ENCODE data around the gene PDE9A.
A peak's percentile ranks its signal among the peaks of the same experiment; 100 is the strongest.

The PDE9A gene

GRCh38 chr21:42650033-42650370 lies 3.4 kb upstream of the PDE9A start:
- no peaks in the 10 kb centered on the region for H3K36me3 ChIP-seq (ENCODE audit: control insufficient read depth, insufficient read depth, low read length)
- H3K27me3 ChIP-seq (ENCODE audit: control insufficient read depth, insufficient read depth, low read length, poor library complexity, severe bottlenecking) = no peaks in the 10 kb centered on the region
- H3K4me3 ChIP-seq (ENCODE audit: insufficient read depth, low read depth, low read length) = no peak overlapping the region

GRCh38 chr21:42650441-42651421 lies 2.7 kb upstream of the PDE9A start:
- H3K27ac ChIP-seq (ENCODE audit: insufficient read depth, low read depth, low read length, poor library complexity, severe bottlenecking) = no peak overlapping the region
- no peaks in the 10 kb centered on the region for H3K36me3 ChIP-seq (ENCODE audit: control insufficient read depth, insufficient read depth, low read length)
- H3K4me3 ChIP-seq (ENCODE audit: insufficient read depth, low read depth, low read length) = no peak overlapping the region
- WGBS, 2 experiments = 93% methylated on average over 21 of the region's 21 CpGs
- H3K4me1 ChIP-seq (ENCODE audit: control insufficient read depth, insufficient read depth, low read length) = peaks cover 9% of the 10 kb centered on the region
- no peaks in the 10 kb centered on the region for H3K9me3 ChIP-seq (ENCODE audit: control insufficient read depth, low read length)
- H3K27me3 ChIP-seq (ENCODE audit: control insufficient read depth, insufficient read depth, low read length, poor library complexity, severe bottlenecking) = no peaks in the 10 kb centered on the region

More at GRCh38 chr21:42650033-42650370, 3.4 kb upstream of the PDE9A start:
- H3K4me1 ChIP-seq (ENCODE audit: control insufficient read depth, insufficient read depth, low read length) = peaks cover 1% of the 10 kb centered on the region
- no peak overlapping the region for H3K27ac ChIP-seq (ENCODE audit: insufficient read depth, low read depth, low read length, poor library complexity, severe bottlenecking)
- WGBS, 2 experiments = 92 to 94% methylated on average over 11 of the region's 11 CpGs
- no peaks in the 10 kb centered on the region for H3K9me3 ChIP-seq (ENCODE audit: control insufficient read depth, low read length)

GRCh38 chr21:42651515-42652401 lies 1.7 kb upstream of the PDE9A start:
- Histone ChIP-seq H3K36me3 (ENCODE audit: control insufficient read depth, insufficient read depth, low read length) (no peaks in the 10 kb centered on the region), H3K4me3 (ENCODE audit: insufficient read depth, low read depth, low read length) (no peak overlapping the region), H3K9me3 (ENCODE audit: control insufficient read depth, low read length) (no peaks in the 10 kb centered on the region), H3K4me1 (ENCODE audit: control insufficient read depth, insufficient read depth, low read length) (peaks cover 14% of the 10 kb centered on the region), H3K27me3 (ENCODE audit: control insufficient read depth, insufficient read depth, low read length, poor library complexity, severe bottlenecking) (no peaks in the 10 kb centered on the region), H3K27ac (ENCODE audit: insufficient read depth, low read depth, low read length, poor library complexity, severe bottlenecking) (no peak overlapping the region)
- WGBS, 2 experiments = 89 to 90% methylated on average over 16 of the region's 16 CpGs

- no peaks in the 10 kb centered on the region for H3K36me3 ChIP-seq (ENCODE audit: control insufficient read depth, insufficient read depth, low read length)
- no peaks in the 10 kb centered on the region for H3K9me3 ChIP-seq (ENCODE audit: control insufficient read depth, low read length)
- 8 to 9% methylated on average over 24 of the region's 24 CpGs for WGBS, 2 experiments
- peak overlapping the region; percentile 61 for H3K27ac ChIP-seq (ENCODE audit: insufficient read depth, low read depth, low read length, poor library complexity, severe bottlenecking)
- no peaks in the 10 kb centered on the region for H3K27me3 ChIP-seq (ENCODE audit: control insufficient read depth, insufficient read depth, low read length, poor library complexity, severe bottlenecking)
- peak overlapping the region; percentile 47 for H3K4me3 ChIP-seq (ENCODE audit: insufficient read depth, low read depth, low read length)
- peaks cover 20% of the 10 kb centered on the region for H3K4me1 ChIP-seq (ENCODE audit: control insufficient read depth, insufficient read depth, low read length)
Measured at GRCh38 chr21:42652527-42653230, 742 bp upstream of the PDE9A start.

GRCh38 chr21:42654179-42654912 lies 925 bp downstream of the PDE9A start:
- peaks cover under 1% of the 10 kb centered on the region for H3K36me3 ChIP-seq (ENCODE audit: control insufficient read depth, insufficient read depth, low read length)
- no peaks in the 10 kb centered on the region for H3K27me3 ChIP-seq (ENCODE audit: control insufficient read depth, insufficient read depth, low read length, poor library complexity, severe bottlenecking)
- H3K27ac ChIP-seq (ENCODE audit: insufficient read depth, low read depth, low read length, poor library complexity, severe bottlenecking) = no peak overlapping the region
- 2 to 3% methylated on average over 45 of the region's 45 CpGs for WGBS, 2 experiments
- H3K4me1 ChIP-seq (ENCODE audit: control insufficient read depth, insufficient read depth, low read length) = peaks cover 32% of the 10 kb centered on the region
- peak overlapping the region; percentile 55 for H3K4me3 ChIP-seq (ENCODE audit: insufficient read depth, low read depth, low read length)
- H3K9me3 ChIP-seq (ENCODE audit: control insufficient read depth, low read length) = no peaks in the 10 kb centered on the region

GRCh38 chr21:42654913-42655795 lies 1.7 kb downstream of the PDE9A start:
- WGBS, 2 experiments = 49 to 52% methylated on average over 18 of the region's 18 CpGs
- Histone ChIP-seq H3K4me3 (ENCODE audit: insufficient read depth, low read depth, low read length) (peak overlapping the region; percentile 55), H3K4me1 (ENCODE audit: control insufficient read depth, insufficient read depth, low read length) (peaks cover 35% of the 10 kb centered on the region), H3K9me3 (ENCODE audit: control insufficient read depth, low read length) (no peaks in the 10 kb centered on the region), H3K27me3 (ENCODE audit: control insufficient read depth, insufficient read depth, low read length, poor library complexity, severe bottlenecking) (no peaks in the 10 kb centered on the region), H3K27ac (ENCODE audit: insufficient read depth, low read depth, low read length, poor library complexity, severe bottlenecking) (no peak overlapping the region), H3K36me3 (ENCODE audit: control insufficient read depth, insufficient read depth, low read length) (peaks cover 8% of the 10 kb centered on the region)

- Histone ChIP-seq H3K4me3 (ENCODE audit: insufficient read depth, low read depth, low read length) (peak overlapping the region; percentile 55), H3K36me3 (ENCODE audit: control insufficient read depth, insufficient read depth, low read length) (peaks cover 8% of the 10 kb centered on the region), H3K27ac (ENCODE audit: insufficient read depth, low read depth, low read length, poor library complexity, severe bottlenecking) (no peak overlapping the region), H3K9me3 (ENCODE audit: control insufficient read depth, low read length) (no peaks in the 10 kb centered on the region), H3K27me3 (ENCODE audit: control insufficient read depth, insufficient read depth, low read length, poor library complexity, severe bottlenecking) (no peaks in the 10 kb centered on the region), H3K4me1 (ENCODE audit: control insufficient read depth, insufficient read depth, low read length) (peaks cover 35% of the 10 kb centered on the region)
- WGBS, 2 experiments = 56 to 59% methylated on average over 31 of the region's 31 CpGs
Measured at GRCh38 chr21:42655796-42656770, 2.7 kb downstream of the PDE9A start.

GRCh38 chr21:42656872-42657271 lies 3.5 kb downstream of the PDE9A start:
- peaks cover 8% of the 10 kb centered on the region for H3K36me3 ChIP-seq (ENCODE audit: control insufficient read depth, insufficient read depth, low read length)
- WGBS, 2 experiments = 77 to 83% methylated on average over 9 of the region's 9 CpGs
- H3K9me3 ChIP-seq (ENCODE audit: control insufficient read depth, low read length) = no peaks in the 10 kb centered on the region
- H3K4me3 ChIP-seq (ENCODE audit: insufficient read depth, low read depth, low read length) = no peak overlapping the region
- peaks cover 35% of the 10 kb centered on the region for H3K4me1 ChIP-seq (ENCODE audit: control insufficient read depth, insufficient read depth, low read length)
- no peak overlapping the region for H3K27ac ChIP-seq (ENCODE audit: insufficient read depth, low read depth, low read length, poor library complexity, severe bottlenecking)
- H3K27me3 ChIP-seq (ENCODE audit: control insufficient read depth, insufficient read depth, low read length, poor library complexity, severe bottlenecking) = no peaks in the 10 kb centered on the region
